HG02884 (cell line): ENCODE measurements around the gene RETREG1.
"Not testable (repeated sequence)": the region's sequence is repeated elsewhere in the genome, so short reads cannot be mapped to it uniquely, and the experiment has no call there.

Source experiments
- ATAC-seq: cut with Tn5 transposase; IDR thresholded peaks from one replicate; pipeline ENCODE4 v1.9.1; 2021; ENCODE audit warnings: mild to moderate bottlenecking, moderate library complexity; ENCODE audit not compliant: unreplicated experiment

The RETREG1 gene

DNA sequence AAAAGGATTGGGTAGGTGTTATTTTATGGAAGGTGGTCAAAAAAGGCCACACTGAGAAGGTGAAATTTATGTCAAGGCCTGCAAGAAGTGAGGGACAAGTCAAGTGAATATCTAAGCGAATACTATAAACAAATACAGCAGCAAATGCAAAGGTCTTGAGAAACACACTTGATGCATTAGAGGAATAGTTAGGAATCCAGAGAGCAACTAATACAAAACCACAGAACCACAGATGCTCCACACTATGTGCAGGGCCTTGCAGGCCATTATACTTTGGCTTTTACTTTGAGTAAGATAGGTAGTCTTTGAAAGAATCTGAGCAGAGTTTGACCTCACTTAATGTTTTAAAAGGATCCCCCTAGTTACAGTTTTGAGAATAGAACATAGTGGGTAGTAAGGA is 155.8 kb downstream of the RETREG1 start:
- ATAC-seq, result no peak

DNA sequence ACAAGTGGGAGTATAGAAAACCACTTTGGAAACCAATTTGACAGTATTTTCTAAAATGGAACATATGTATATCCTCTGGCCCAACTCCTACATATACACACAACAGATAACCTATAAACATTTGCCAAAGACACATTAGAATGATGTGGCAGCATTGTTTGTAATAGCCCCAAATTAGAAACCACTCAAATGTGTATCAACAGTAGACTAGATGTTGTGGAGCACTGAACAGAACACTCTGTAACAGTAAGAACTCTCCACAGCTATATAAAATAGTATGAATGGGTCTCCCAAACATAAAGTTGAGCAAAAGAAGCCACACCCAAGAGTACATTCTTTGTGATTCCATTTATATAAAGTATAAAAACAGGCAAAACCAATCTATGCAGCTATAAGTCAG is 157.3 kb downstream of the RETREG1 start:
- peak; percentile 33 for ATAC-seq

DNA sequence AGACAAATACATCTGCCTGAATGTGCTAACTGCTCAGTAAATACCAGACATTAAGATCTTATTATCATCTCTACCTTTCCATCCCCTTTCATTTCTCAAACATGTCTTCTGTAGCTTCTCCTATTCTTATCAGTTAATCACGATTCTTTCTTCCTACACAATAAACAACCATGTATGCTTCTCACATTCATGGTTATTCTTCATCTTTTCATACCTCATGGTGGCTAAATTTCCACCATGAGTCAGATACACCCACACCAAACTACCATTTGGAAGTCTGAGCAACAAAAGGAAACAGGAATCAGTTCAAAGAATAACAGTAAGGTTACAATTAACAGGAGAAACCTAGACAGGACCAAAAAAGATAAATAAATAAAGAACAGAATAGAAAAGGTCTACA is 158.9 kb downstream of the RETREG1 start:
- ATAC-seq, result no peak

DNA sequence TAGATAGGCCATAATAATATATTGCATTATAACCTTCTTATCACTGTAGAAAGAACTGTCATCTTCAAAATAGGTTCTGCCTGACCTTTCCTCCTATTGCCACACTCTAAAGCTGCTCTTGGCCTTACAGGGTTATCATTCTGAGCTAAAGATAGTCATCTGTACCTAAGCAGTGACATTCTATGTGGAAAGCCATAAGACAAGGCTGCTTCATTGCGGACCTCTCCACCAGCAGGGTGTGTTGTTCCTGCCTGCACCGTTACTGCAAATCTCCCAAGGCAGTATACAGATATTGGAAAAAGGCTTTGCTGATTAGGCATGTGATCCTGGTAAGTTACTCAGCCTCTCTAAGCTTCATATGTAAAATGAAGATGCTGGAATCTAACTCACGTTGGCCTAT is 159.3 kb downstream of the RETREG1 start:
- ATAC-seq, result no peak

DNA sequence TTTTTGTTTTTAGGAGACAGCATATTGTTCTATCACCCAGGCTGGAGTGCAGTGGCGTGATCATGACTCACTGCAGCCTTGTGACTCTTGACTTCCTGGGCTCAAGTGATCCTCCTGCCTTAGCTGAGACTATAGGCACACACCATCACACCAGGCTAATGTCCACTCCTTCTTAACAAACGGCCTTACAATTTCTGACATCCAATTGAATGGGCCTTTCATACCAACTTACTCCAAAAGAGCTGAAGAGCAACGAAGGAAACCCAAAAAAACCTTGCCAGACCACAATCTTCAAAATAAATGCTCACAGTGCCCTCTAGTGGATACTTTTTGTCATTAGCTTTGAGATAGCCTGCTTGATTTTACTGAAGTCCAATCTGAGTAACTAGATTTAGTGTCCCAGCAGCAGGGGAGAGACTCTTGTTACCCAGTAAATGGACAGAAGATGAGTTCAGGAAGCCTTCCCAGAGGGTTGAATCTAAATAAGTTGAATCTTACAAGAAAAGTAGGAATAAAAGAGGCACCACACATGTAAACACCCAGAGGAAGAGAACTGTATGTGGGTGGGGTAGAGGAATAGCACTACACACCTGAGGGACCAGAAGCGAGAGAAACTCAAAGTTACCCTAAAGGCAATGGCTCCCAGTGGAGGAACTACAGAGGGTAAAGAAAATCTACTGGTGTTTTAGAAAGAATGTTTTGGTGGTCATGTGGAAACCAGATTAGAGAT is 160.5 kb downstream of the RETREG1 start:
- peak; percentile 71 for ATAC-seq

DNA sequence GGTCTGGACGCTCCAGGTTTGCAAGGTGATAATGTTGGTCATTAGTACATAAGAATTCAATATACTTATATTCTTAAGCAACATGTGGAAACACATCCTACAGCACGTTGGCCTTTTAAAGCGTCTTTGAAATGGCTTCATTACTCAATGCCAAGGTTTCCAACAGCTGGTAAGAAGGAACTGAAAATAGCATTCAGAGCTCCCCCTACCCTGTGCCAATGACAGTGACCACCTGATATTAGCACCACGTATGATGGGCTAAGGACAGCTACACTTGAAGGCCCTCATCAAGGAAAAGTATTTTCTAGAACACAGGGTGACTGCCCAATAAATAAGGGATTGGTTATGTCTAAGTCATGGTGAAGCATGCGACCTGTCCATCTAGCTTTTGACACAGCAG is 161.1 kb downstream of the RETREG1 start:
- no peak for ATAC-seq

DNA sequence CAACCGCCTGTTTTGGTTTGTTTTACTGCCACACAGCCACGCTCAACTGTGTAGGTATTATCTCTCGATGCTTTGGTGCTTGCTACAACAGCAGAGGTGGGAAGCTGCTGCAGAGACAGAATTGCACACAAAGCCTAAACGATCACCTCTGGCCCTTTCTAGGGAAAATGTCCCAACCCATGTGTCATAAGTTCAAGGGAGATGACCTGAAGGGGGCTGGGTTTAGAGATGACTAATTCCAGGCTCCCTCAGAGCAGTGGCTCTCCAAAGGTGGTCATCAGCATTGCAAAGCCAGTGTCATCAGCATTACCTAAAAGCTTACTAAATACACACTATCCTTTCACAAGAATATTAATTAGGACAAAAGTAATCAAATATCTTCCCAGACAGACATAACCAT is 162.1 kb downstream of the RETREG1 start:
- ATAC-seq, result no peak

DNA sequence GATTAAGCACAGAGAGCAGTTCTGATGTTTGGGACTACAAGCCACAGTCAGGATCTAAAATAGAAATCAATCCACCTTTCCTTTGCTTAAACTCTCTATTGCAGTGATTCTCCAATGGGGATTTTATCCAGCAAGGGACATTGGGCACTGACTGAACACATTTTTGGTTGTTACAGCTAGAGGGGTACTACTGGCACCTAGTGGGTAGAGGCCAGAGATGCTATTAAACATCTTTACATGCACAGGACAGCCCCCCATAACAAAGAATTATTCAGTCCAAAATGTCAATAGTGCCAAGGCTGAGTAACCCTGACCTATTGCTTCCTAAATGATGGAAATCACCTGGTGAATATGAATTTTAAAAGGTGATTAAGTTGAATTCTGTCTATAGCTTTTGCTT is 163.2 kb downstream of the RETREG1 start:
- ATAC-seq, result no peak

DNA sequence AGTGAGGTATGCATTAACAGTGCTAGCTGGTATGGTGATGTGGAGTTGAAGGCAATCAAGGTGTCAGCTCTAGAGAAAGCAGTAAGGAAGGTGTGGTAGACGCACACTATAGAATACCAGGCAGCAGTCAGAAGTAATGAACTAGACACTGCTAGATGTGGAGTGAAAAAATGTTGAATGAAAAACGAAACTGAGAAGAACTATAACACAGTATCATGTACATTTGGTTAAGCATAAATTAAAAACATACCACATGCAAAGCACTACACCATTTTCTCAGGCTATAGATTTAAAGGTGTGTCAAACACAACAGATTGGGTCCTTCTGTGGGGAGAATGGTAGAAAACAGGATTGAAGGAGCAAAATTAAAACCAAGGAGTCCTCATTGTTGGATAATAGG is 166.6 kb downstream of the RETREG1 start:
- ATAC-seq, result no peak

DNA sequence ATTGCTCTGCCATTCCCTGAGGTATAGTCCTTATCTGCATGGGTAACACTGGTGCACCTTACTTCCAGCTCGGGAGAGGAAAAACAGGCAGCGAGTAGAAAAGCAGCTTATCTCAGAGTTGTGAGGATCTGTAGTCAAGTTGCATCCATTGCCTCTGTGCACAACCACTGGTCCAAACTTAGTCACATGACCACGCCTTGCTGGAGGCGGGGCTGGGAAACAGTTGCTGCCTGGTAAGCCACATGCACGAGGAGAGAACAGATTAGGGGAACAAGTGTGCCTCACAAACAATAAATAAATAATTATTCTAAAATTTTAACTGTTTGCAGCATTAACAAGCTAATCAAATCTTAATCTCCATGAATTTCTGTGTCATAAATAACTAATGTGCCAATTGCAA is 169.8 kb downstream of the RETREG1 start:
- ATAC-seq, result no peak

DNA sequence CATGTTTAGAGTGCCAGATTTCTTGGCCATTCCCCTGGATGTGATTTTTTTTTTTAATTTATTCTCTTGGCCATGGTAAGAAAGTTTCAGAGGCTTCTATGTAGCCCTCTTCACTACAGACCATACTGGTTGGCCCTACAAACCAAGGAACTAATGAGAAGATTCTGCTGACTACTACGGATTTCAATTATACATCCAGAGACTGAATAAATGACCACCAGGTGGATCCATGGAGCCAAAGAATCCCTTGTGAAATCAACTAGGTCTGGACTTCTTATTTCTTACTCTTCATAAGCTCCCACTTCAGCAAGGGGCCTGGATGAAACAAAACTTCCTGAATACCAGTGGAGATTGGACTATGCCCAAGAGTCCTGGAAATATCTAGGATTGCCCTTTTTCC is 178.8 kb downstream of the RETREG1 start:
- no peak for ATAC-seq

DNA sequence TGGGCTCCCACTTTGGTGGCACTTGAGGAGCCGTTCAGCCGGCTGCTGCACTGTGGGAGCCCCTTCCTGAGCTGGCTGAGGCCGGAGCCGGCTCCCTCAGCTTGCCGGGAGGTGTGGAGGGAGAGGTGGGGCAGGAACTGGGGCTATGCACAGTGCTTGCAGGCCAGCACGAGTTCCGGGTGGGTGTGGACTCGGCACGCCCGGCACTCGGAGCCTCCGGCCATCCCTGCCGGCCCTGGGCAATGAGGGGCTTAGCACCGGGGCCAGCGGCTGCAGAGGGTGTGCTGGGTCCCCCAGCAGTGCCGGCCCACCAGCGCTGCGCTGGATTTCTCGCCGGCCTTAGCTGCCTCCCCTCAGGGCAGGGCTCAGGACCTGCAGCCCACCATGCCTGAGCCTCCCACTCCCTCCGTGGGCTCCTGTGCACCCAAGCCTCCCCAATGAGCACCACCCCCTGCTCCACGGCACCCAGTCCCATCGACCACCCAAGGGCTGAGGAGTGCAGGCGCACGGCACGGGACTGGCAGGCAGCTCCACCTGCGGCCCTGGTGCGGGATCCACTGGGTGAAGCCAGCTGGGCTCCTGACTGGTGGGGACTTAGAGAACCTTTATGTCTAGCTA is 180.6 kb downstream of the RETREG1 start:
- ATAC-seq, result not testable (repeated sequence)

DNA sequence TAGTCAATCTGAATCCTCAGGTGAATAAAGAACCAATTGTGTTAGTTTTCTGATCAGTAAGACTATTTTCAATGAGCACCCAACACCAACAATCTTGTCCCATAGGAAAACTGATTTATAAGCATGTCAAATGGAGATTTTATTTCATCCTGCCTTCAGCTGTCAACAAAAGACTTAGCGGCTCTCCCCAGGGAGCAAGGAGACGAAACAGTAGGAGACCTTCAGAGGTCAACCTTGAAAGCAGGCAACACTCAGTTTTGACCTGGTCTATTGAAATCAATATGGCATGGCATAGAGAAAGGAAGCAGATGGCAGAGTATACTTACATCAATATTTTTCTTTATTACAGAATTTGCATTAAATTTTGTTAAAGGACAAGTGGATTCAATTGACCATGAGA is 185.3 kb downstream of the RETREG1 start:
- ATAC-seq, result no peak

DNA sequence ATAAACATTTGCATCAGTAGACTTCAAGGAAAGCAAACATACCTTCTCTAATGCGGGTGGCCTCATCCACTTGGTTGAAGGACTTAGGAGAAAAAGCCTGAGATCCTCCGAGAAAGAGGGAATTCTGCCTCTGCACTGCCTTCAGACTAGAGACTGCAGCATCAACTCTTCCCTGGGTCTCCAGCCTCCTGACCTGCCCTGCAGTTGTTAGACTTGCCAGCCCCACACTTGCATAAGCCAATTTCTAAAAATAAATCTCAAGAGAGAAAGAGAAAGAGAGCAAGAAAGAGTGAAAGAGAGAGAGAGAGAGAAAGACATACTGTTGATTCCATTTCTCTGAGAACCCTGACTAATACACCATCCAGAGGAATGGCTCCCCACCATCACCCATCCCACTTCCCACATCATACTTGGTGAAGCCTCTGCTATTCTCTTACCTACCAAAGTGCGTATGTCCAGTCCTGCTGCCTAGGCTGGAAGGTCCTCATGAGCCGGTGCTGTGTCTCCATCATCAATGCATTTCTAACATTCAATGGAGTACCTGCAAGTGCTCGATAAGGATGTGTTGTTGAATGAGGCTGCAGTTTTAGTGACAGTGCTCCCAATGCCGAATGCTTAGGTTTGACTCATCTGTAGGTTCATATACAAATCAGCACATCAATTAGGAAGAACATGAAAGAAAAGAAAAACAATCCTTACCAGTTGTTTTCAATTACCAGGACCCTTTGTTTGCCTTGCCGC is 186.3 kb downstream of the RETREG1 start:
- ATAC-seq, result no peak

DNA sequence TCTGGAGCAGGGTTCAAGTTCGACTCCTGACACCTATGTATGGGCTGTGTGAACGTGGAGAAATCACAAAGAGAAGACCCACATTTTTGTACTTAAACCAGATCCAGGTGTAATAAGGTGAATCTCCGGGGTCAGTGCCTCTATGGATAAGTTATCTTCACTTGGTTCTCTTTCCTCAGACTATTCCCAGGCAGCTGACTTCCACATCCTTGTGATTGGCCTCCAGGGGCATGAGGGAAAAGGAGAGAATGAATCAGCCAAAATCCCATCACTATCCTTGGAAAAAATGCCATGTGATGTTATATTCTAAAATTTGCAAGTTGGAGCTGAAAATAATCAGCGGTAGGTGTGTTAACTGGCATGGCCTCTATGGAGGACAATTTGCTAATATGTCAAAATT is 188.4 kb downstream of the RETREG1 start:
- ATAC-seq, result no peak

DNA sequence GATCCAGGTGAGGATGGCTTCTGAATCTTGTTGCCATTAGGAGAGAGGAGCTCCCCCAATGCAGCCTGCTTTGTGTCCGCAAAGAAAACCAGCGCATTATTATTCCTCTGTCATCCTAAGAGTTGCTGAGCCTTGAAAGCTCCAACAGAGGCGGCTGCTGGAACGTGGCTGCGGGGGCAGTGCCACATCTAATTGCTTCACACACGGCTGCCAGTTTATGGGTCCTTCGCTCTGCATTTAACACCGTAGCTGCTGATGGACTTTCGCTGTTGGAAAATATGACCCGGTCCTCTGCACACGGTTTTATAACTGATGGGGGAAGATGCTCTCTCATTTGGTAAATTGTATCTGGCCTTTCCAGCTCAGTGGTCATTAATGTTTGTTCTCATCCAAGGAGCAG is 189.2 kb downstream of the RETREG1 start:
- no peak for ATAC-seq
